Fibroblast of lung (primary cell): Measurements from ENCODE around the gene OR52B6.

ENCODE experiments used
- CTCF ChIP-seq, 2 donors: IDR thresholded peaks in 1 of 2; conservative IDR thresholded peaks in 1 of 2; 1 replicate in 1 of 2; 2 replicates in 1 of 2; pipeline ENCODE4 v1.5.1; 2011 to 2012; ENCODE audit warnings: low read length in 2 of 2, control low read depth in 1 of 2, inconsistent platforms in 1 of 2, low read depth in 1 of 2, mild to moderate bottlenecking in 1 of 2
- EZH2 ChIP-seq: IDR thresholded peaks from 2 replicates; pipeline ENCODE4 v1.5.1; 2012; ENCODE audit warnings: low read length, control low read depth, mild to moderate bottlenecking; ENCODE audit errors: missing control alignments

- TF ChIP-seq CTCF (conservative IDR thresholded peaks at IDR 0.05 in 1 of 2, IDR thresholded peaks at IDR 0.05 in 1 of 2; ENCODE audit: low read depth in 1 of 2, low read length in 2 of 2): no peak
- no peak for TF ChIP-seq EZH2
These were observed 30.9 kb downstream of the OR52B6 start for GRCh38 chr11:5611627-5612026.
